Loucy (cell line): ENCODE measurements around the gene UBE2L3.
A peak's percentile ranks its signal among the peaks of the same experiment; 100 is the strongest.
"Not testable (repeated sequence)": the region's sequence is repeated elsewhere in the genome, so short reads cannot be mapped to it uniquely, and the experiment has no call there.

ENCODE experiments used
- H2AFZ ChIP-seq: fragments of 200-600 bp; sonication (generic); 2 replicates; pipeline ENCODE4 v1.6.0; 2016; ENCODE audit warnings: antibody characterized with exemption, mild to moderate bottlenecking, low read length, moderate library complexity
- H3F3A ChIP-seq: fragments of 200-600 bp; 2 replicates; pipeline ENCODE4 v1.6.0; 2016; ENCODE audit warnings: antibody characterized with exemption, low read depth, mild to moderate bottlenecking
- H3K27me3 ChIP-seq: fragments of 200-600 bp; sonication (generic); 2 replicates; pipeline ENCODE4 v1.6.1; 2014; ENCODE audit warnings: low read length, mild to moderate bottlenecking; ENCODE audit not compliant: insufficient read depth, poor library complexity, severe bottlenecking
- H3K36me3 ChIP-seq: fragments of 200-600 bp; sonication (generic); 2 replicates; pipeline ENCODE4 v1.6.1; 2016; ENCODE audit warnings: low read length; ENCODE audit not compliant: insufficient read depth
- H3K4me1 ChIP-seq: fragments of 200-600 bp; sonication (generic); 2 replicates; pipeline ENCODE4 v1.5.1; 2014; ENCODE audit warnings: low read length, mild to moderate bottlenecking; ENCODE audit not compliant: insufficient read depth, poor library complexity, severe bottlenecking
- H3K4me2 ChIP-seq: fragments of 200-600 bp; sonication (generic); 2 replicates; pipeline ENCODE4 v1.6.0; 2014; ENCODE audit warnings: antibody characterized with exemption, low read length, low read depth, mild to moderate bottlenecking; ENCODE audit not compliant: poor library complexity, severe bottlenecking
- H3K4me3 ChIP-seq: fragments of 200-600 bp; sonication (generic); 2 replicates; pipeline ENCODE4 v1.5.1; 2014; ENCODE audit warnings: low read length, mild to moderate bottlenecking, mixed read lengths; ENCODE audit not compliant: poor library complexity, severe bottlenecking
- H3K79me2 ChIP-seq: fragments of 200-600 bp; sonication (generic); 2 replicates; pipeline ENCODE4 v1.6.1; 2014; ENCODE audit warnings: low read length; ENCODE audit not compliant: insufficient read depth
- H3K9ac ChIP-seq: fragments of 200-600 bp; sonication (generic); 2 replicates; pipeline ENCODE4 v1.6.0; 2014; ENCODE audit warnings: mild to moderate bottlenecking, low read depth, low read length, moderate library complexity; ENCODE audit not compliant: poor library complexity, severe bottlenecking
- H3K9me2 ChIP-seq: fragments of 200-600 bp; sonication (generic); replicated peaks from 2 replicates; pipeline ENCODE4 v1.6.1; 2016; ENCODE audit warnings: low read depth, low read length, mixed read lengths
- H3K9me3 ChIP-seq: fragments of 200-600 bp; sonication (generic); 2 replicates; pipeline ENCODE4 v1.6.1; 2014; ENCODE audit warnings: mild to moderate bottlenecking, antibody characterized with exemption, low read length, low read depth; ENCODE audit not compliant: insufficient read depth
- H4K20me1 ChIP-seq: fragments of 200-600 bp; sonication (generic); 2 replicates; pipeline ENCODE4 v1.6.0; 2014; ENCODE audit warnings: antibody characterized with exemption, low read length, mild to moderate bottlenecking; ENCODE audit not compliant: insufficient read depth, poor library complexity, severe bottlenecking
- CTCF ChIP-seq: fragments of 200-600 bp; sonication (generic); conservative IDR thresholded peaks from 2 replicates; pipeline ENCODE4 v1.5.1; 2014; ENCODE audit warnings: mild to moderate bottlenecking, antibody characterized with exemption, low read length
- EZH2phosphoT487 ChIP-seq: fragments of 200-600 bp; IDR thresholded peaks from 2 replicates; pipeline ENCODE4 v1.6.1; 2018; ENCODE audit warnings: antibody characterized with exemption, mild to moderate bottlenecking, moderate library complexity, borderline replicate concordance

UBE2L3 gene

GRCh38 chr22:21567456-21568346 is at the start of gene UBE2L3:
TSS of gene UBE2L3 (plus strand) at chr22:21567714. CDS start at chr22:21567745, 31 bp downstream.
- H4K20me1 ChIP-seq, result peaks cover 50% of the 10 kb centered on the region
- H3K9ac ChIP-seq, result peak within 1 kb of the TSS; percentile 93
- 0 out of 2 replicates have a peak within 1 kb of the TSS, but pooled peaks have one; percentile 18 for H2AFZ ChIP-seq
- peaks cover 54% of the 10 kb centered on the region for H3K79me2 ChIP-seq
- no peaks in the 10 kb centered on the region for H3K36me3 ChIP-seq
- H3K9me3 ChIP-seq, result no peaks in the 10 kb centered on the region
- peaks cover 34% of the 10 kb centered on the region for H3K4me1 ChIP-seq
- H3F3A ChIP-seq, result no peaks in the 10 kb centered on the region
- peak within 1 kb of the TSS; percentile 94 for H3K4me2 ChIP-seq
- no peaks in the 10 kb centered on the region for H3K9me2 ChIP-seq
- peak within 1 kb of the TSS; percentile 97 for H3K4me3 ChIP-seq
- TF ChIP-seq EZH2phosphoT487 (no peak), CTCF (no peak)
- peaks cover 6% of the 10 kb centered on the region for H3K27me3 ChIP-seq

- not testable (repeated sequence) for H3F3A ChIP-seq, H3K9ac ChIP-seq, H3K9me3 ChIP-seq, H3K79me2 ChIP-seq, H3K4me3 ChIP-seq, H4K20me1 ChIP-seq, H3K27me3 ChIP-seq, H2AFZ ChIP-seq, H3K36me3 ChIP-seq, H3K4me1 ChIP-seq, H3K9me2 ChIP-seq, H3K4me2 ChIP-seq
Observed at GRCh38 chr22:21526705-21527500, 40.6 kb upstream of the UBE2L3 start.

GRCh38 chr22:21531525-21531924 is 36.0 kb upstream of the UBE2L3 start:
- not testable (repeated sequence) for H3K79me2 ChIP-seq, H3K4me1 ChIP-seq, H3K36me3 ChIP-seq, H3K9me3 ChIP-seq, H3K4me2 ChIP-seq, H4K20me1 ChIP-seq, H3K27me3 ChIP-seq, H2AFZ ChIP-seq, H3F3A ChIP-seq, H3K9me2 ChIP-seq, H3K4me3 ChIP-seq, H3K9ac ChIP-seq

GRCh38 chr22:21532863-21533648 is 34.5 kb upstream of the UBE2L3 start:
- H3K9ac ChIP-seq, H3K4me2 ChIP-seq, H3K36me3 ChIP-seq, H3K27me3 ChIP-seq, H3K79me2 ChIP-seq, H3K9me2 ChIP-seq, H3K4me1 ChIP-seq, H3F3A ChIP-seq, H3K9me3 ChIP-seq, H4K20me1 ChIP-seq, H3K4me3 ChIP-seq, H2AFZ ChIP-seq: not testable (repeated sequence)

GRCh38 chr22:21539862-21540261 is 27.7 kb upstream of the UBE2L3 start:
- not testable (repeated sequence) for H3K79me2 ChIP-seq, H3K4me2 ChIP-seq, H3K9me3 ChIP-seq, H3K9ac ChIP-seq, H3K9me2 ChIP-seq, H3K4me3 ChIP-seq, H2AFZ ChIP-seq, H3K27me3 ChIP-seq, H3K36me3 ChIP-seq, H3K4me1 ChIP-seq, H4K20me1 ChIP-seq, H3F3A ChIP-seq
